Measurements from ENCODE around the gene SEC24B. TPM values are rescaled to one million over a fixed set of nuclear protein-coding genes. Genes with fewer than 3 reads are reported as not detected.

The SEC24B gene
- total and polyA plus RNA-seq, 4 donors: 8.0 to 34.8 (median 18.4) TPM

DNA sequence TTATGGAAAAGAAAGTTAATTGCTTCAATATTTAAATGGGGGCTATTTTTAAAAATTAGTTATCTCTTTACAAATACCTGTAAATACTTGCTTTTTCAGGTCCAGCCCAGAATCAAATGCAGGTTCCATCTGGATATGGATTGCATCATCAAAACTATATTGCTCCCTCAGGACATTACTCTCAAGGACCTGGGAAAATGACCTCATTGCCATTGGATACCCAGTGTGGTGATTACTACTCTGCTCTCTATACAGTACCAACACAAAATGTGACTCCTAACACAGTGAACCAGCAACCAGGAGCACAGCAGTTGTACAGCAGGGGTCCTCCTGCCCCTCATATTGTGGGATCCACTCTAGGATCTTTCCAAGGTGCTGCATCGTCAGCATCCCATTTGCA lies 29.2 kb downstream of the SEC24B start:
- WGBS, 2 donors: 95 to 97% methylated on average over 1 of the region's 1 CpG
- H3K4me3 ChIP-seq: no peak overlapping the region
- DNase-seq (no peak), ATAC-seq (ENCODE audit: insufficient read depth, low FRiP score) (no peak)
- H3K27ac ChIP-seq (ENCODE audit: low read depth in 1 of 2, low read length in 1 of 2): no peak overlapping the region
- H3K9me3 ChIP-seq (ENCODE audit: control insufficient read depth in 4 of 4, insufficient read depth in 3 of 4, low read length in 3 of 4): peaks cover 0 to 2% (median 0%) of the 10 kb centered on the region in 4 donors
- H3K4me1 ChIP-seq (ENCODE audit: control insufficient read depth in 5 of 5, insufficient read depth in 5 of 5, low read length in 5 of 5): peaks cover 0 to 9% (median 0%) of the 10 kb centered on the region in 5 donors
- peaks cover 10 to 16% (median 14%) of the 10 kb centered on the region in 4 donors for H3K36me3 ChIP-seq (ENCODE audit: control insufficient read depth in 4 of 4, insufficient read depth in 4 of 4, low read length in 4 of 4)
- TF ChIP-seq CTCF (IDR thresholded peaks at IDR 0.05; ENCODE audit: control extremely low read depth, extremely low read depth): no peak
- no peak overlapping the region for H3K9ac ChIP-seq (ENCODE audit: insufficient read depth in 1 of 2, low read length in 2 of 2)
- no peaks in the 10 kb centered on the region for H3K27me3 ChIP-seq (ENCODE audit: control insufficient read depth in 3 of 3, insufficient read depth in 3 of 3, low read length in 2 of 3)

DNA sequence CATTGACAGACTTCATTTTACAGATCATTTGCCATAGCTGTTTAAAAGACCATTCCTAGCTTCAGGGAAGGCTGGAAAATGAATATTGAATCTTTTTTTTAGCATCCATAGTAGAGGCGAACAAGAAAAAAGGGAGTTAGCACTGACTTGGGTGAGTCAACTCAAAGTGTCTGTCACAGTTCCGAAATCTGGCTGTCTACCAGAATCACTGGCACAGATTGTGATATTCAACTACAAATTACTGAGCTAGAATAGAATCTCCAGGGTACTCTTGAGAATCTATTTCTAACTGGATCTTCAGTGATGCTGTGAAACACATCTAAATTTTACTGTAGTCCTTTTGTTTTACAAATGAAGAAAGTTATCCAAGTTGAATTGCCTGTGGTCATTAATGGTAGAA lies 31.5 kb downstream of the SEC24B start:
- Histone ChIP-seq H3K27ac (ENCODE audit: low read depth in 1 of 2, low read length in 1 of 2) (no peak overlapping the region), H3K9ac (ENCODE audit: insufficient read depth in 1 of 2, low read length in 2 of 2) (no peak overlapping the region), H3K4me1 (ENCODE audit: control insufficient read depth in 5 of 5, insufficient read depth in 5 of 5, low read length in 5 of 5) (peaks cover 0 to 16% (median 0%) of the 10 kb centered on the region in 5 donors), H3K27me3 (ENCODE audit: control insufficient read depth in 3 of 3, insufficient read depth in 3 of 3, low read length in 2 of 3) (no peaks in the 10 kb centered on the region), H3K4me3 (no peak overlapping the region), H3K36me3 (ENCODE audit: control insufficient read depth in 4 of 4, insufficient read depth in 4 of 4, low read length in 4 of 4) (peaks cover 10 to 16% (median 14%) of the 10 kb centered on the region in 4 donors), H3K9me3 (ENCODE audit: control insufficient read depth in 4 of 4, insufficient read depth in 3 of 4, low read length in 3 of 4) (peaks cover 0 to 2% (median 0%) of the 10 kb centered on the region in 4 donors)
- no peak for TF ChIP-seq CTCF (IDR thresholded peaks at IDR 0.05; ENCODE audit: control extremely low read depth, extremely low read depth)
- ATAC-seq (ENCODE audit: insufficient read depth, low FRiP score) (no peak), DNase-seq (peak in 1 of 3 donors; percentile 29)
- WGBS, 2 donors: 83 to 87% methylated on average over 2 of the region's 2 CpGs

- Histone ChIP-seq H3K9ac (ENCODE audit: insufficient read depth in 1 of 2, low read length in 2 of 2) (no peak overlapping the region), H3K27ac (ENCODE audit: low read depth in 1 of 2, low read length in 1 of 2) (no peak overlapping the region), H3K4me1 (ENCODE audit: control insufficient read depth in 5 of 5, insufficient read depth in 5 of 5, low read length in 5 of 5) (peaks cover 0 to 12% (median 0%) of the 10 kb centered on the region in 5 donors), H3K27me3 (ENCODE audit: control insufficient read depth in 3 of 3, insufficient read depth in 3 of 3, low read length in 2 of 3) (no peaks in the 10 kb centered on the region), H3K9me3 (ENCODE audit: control insufficient read depth in 4 of 4, insufficient read depth in 3 of 4, low read length in 3 of 4) (no peaks in the 10 kb centered on the region), H3K36me3 (ENCODE audit: control insufficient read depth in 4 of 4, insufficient read depth in 4 of 4, low read length in 4 of 4) (peaks cover 0 to 3% (median 2%) of the 10 kb centered on the region in 4 donors), H3K4me3 (no peak overlapping the region)
- no peak for TF ChIP-seq CTCF (IDR thresholded peaks at IDR 0.05; ENCODE audit: control extremely low read depth, extremely low read depth)
- ATAC-seq (ENCODE audit: insufficient read depth, low FRiP score) (no peak), DNase-seq (no peak)
Measured at GRCh38 chr4:109469915-109470314, 36.3 kb downstream of the SEC24B start.

- Histone ChIP-seq H3K4me3 (no peak overlapping the region), H3K9me3 (ENCODE audit: control insufficient read depth in 4 of 4, insufficient read depth in 3 of 4, low read length in 3 of 4) (no peaks in the 10 kb centered on the region), H3K4me1 (ENCODE audit: control insufficient read depth in 5 of 5, insufficient read depth in 5 of 5, low read length in 5 of 5) (peaks cover 0 to 10% (median 0%) of the 10 kb centered on the region in 5 donors), H3K27ac (ENCODE audit: low read depth in 1 of 2, low read length in 1 of 2) (no peak overlapping the region), H3K9ac (ENCODE audit: insufficient read depth in 1 of 2, low read length in 2 of 2) (no peak overlapping the region), H3K36me3 (ENCODE audit: control insufficient read depth in 4 of 4, insufficient read depth in 4 of 4, low read length in 4 of 4) (peaks cover 0 to 3% (median 2%) of the 10 kb centered on the region in 4 donors), H3K27me3 (ENCODE audit: control insufficient read depth in 3 of 3, insufficient read depth in 3 of 3, low read length in 2 of 3) (no peaks in the 10 kb centered on the region)
- ATAC-seq (ENCODE audit: insufficient read depth, low FRiP score) (peak; percentile 34), DNase-seq (no peak)
- no peak for TF ChIP-seq CTCF (IDR thresholded peaks at IDR 0.05; ENCODE audit: control extremely low read depth, extremely low read depth)
- 66 to 72% methylated on average over 3 of the region's 3 CpGs for WGBS, 2 donors
Measured at GRCh38 chr4:109472343-109472761, 38.7 kb downstream of the SEC24B start.
